Stimulated activated CD4-positive, alpha-beta T cell treated with anti-CD3 and anti-CD28 coated beads, Interleukin-2, amount 100 ng/mL, for 24 hours (primary cell): ENCODE measurements around the gene GJA10.

Experiments
- DNase-seq, 2 donors: peaks; one replicate each; pipeline ENCODE4 v3.0.0-alpha.2; 2020

Gene GJA10

DNA sequence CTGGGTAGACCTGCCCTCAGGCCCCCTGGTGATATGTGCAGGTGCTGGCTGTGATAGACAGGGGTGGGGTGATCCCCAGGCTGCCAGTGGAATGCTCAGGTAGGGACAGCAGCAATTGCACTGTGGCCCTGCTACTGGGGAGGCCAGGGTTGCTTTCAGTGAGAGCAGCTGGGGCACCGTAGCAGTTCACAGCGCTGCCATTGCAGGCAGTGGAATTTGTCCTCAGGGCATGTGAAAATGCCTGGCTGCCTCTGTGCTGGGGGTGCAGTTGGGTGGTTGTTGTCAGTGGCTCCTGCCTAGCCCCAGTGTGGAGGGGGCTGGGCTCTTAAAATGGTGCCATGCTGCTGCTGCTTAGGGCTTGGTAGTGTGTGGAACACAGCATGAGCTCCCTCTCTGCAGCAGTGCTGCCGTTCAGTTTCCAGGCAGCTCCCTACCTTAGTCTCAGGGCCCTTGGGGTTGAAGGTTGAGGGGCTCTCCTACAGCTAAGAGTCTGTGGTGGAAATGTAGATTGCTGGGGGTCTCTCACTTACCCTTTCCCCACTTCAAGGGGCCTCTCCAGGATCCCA is 23.6 kb downstream of the GJA10 start:
- DNase-seq, result no peak

DNA sequence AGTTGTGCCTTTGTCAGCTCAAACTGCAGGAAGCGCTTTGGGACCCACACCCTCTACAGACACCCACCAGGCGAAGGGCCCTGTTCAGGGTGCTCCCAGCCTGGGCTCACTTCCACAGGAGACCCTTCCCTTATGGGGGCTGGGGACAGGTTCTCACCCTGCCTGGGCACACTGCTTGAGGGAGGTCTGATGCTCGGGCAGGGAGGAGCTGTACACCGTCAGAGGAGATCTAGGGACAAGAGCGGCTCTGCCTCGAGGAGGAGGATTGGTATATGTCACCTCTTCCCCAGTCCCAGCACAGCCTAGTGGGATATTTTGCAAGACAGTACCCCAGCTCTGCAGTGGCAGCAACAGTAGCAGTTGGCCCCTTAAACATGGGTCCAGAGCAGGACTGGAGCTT is 26.9 kb downstream of the GJA10 start:
- DNase-seq, result no peak

DNA sequence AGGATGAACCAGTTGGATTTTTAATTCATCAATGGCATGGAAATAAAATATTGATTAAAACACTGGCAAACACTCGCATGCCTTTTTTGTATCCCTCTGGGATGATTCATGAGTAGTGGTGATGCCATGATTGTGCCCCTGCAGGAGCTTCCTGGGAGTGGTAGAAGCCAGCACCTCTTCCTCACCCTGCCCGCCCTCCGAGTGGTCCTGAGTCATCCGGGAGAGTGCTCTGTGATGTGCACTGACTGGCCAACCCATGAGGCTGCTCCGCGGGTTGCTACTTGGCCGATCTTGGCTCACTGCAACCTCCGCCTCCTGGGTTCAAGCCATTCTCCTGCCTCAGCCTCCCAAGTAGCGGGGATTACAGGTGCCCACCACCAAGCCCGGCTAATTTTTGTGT is 27.4 kb downstream of the GJA10 start:
- no peak for DNase-seq

DNA sequence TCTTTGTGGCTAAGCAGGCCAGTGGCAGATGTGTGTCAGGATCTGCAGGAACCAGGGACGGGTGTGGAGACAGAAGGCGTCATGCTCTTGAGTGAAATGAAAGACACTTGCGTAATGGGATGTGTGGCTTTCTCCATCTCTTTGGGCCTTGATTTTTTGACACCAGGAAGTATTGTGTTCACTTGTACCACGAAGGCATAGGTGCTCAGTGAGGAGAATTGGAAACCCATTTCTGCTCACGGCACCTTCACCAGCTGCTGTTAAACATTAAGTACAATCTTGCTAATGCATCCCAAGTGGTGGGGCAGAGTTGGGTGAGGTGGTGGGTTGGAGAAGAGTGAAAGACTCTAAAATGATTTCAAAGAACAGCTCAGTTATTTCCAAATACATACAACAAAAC is 30.0 kb downstream of the GJA10 start:
- no peak for DNase-seq

GRCh38 chr6:89925826-89926225 is 31.6 kb downstream of the GJA10 start:
- DNase-seq, result no peak

DNA sequence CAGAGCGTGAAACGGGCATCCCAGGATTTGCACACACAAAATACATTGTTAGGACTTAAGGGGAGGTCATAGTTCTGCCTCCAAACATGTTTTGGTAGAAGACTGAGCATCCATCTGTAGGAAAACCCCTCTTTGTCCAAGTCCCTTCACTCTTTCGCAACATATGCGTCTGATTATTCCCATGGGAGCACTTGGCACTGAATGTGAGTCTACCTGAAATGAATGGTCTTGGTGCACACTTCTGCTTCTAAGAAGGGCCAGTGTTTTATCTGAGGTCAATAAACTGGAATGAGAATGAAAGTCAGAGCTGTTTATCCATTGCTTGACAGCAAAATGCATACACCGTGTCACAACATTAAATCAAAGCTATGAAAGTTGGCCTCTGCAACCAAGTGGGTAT is 33.0 kb downstream of the GJA10 start:
- DNase-seq, result no peak

- no peak for DNase-seq
These were observed 33.7 kb downstream of the GJA10 start for GRCh38 chr6:89927791-89928550.

DNA sequence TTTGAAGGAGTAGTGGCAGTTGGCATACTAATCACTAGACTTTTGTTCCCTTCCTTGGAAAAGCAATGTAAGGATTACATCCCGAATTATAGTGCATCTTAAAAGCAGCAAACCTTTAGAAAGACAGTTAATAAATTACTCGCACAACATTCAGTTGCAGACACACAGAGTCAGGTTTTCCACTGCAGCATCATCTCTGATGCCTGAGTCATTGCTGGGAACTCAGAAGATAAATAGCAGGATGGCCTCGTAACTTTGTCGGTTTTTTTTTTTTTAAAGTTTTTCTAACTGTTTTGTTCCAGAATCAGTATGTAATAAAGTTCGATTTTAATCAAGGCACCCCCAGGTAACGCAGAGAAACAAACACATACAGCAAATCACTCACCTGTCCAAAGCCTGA is 34.3 kb downstream of the GJA10 start:
- DNase-seq, result no peak

DNA sequence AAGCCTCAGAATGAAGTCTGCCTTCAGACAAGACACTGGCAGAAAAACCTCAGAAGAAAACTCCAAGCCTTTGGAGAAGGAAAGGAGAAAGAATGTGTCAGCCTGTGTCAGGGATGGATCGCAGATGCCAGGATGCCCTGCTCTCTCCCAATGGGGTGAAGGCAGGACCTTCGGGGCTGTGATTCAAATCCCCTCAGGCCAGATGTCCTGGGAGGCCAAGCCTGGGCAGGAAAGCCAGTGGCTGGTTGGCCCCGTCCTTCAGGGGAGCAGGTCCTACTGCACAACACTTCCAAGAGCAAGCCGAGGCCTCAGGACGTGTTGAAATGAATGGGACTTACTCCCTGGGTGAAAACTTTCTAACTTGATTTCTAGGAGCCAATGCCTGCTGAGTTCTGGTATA is 36.5 kb downstream of the GJA10 start:
- DNase-seq, result no peak

- no peak for DNase-seq
These were observed 38.1 kb downstream of the GJA10 start for GRCh38 chr6:89932245-89932802.

- no peak for DNase-seq
These were observed 40.6 kb downstream of the GJA10 start for GRCh38 chr6:89934685-89935366.

- no peak for DNase-seq
These were observed 41.9 kb downstream of the GJA10 start for GRCh38 chr6:89936177-89936576.

- DNase-seq, result no peak
These were observed 43.7 kb downstream of the GJA10 start for GRCh38 chr6:89938014-89938413.

DNA sequence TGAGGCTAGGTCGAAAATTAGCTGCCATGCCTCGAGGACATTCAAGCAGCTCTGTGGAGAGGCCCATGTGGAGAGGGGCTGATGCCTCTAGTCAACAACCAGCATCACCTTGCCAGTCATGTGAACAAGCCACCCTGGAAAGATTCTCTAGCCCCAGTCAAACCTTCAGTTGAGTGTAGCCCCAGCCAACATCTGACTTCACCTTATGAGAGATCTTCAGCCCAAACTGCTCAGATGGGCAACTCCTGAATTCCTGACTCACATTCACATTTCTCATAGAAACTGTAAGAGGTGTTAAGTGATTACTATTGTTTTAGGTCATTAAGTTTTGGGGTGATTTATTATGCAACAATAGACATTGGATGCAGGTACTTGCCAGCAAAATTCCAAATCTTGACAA is 44.9 kb downstream of the GJA10 start:
- no peak for DNase-seq

GRCh38 chr6:89940225-89941027 is 46.2 kb downstream of the GJA10 start:
- DNase-seq, result peak; percentile 56 to 65

GRCh38 chr6:89941031-89941762 is 46.9 kb downstream of the GJA10 start:
- DNase-seq, result no peak

- no peak for DNase-seq
These were observed 47.7 kb downstream of the GJA10 start for GRCh38 chr6:89941763-89942497.

- DNase-seq, result no peak
These were observed 48.3 kb downstream of the GJA10 start for GRCh38 chr6:89942601-89943000.

DNA sequence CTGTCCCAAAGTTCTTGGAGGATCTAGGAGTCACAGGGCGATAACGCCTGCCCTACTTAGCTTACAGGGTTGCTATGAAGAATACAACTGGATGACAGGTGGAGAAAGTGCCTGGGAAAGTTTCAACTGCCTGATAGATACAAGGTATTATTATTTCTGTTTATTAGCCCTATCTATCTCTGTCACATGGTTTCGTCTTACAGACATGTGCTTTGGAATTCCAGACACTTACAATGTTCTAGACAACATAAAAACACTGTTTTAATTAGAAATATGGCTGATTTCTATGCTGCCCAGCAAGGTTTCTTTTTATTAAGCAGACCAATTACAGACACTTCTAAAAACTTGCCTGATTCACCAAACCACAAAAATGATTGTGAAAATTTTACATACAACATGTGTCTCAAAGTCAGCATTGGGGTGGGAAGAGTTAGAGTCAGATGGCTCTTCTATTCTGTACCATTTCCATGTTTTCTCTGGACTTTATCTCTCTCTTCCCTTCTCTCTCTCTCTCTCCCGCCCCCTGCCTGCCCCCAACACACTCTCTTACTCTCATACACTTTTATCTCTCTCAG is 50.0 kb downstream of the GJA10 start:
- no peak for DNase-seq

- no peak for DNase-seq
These were observed 50.6 kb downstream of the GJA10 start for GRCh38 chr6:89944826-89945407.
